GM12878 (cell line): ENCODE measurements around the gene GPER1. TPM values are rescaled to one million over a fixed set of nuclear protein-coding genes. Genes with fewer than 3 reads are reported as not detected.

Experiments used
- ASH2L ChIP-seq: fragments of 300-600, 200-600 bp; sonication (generic); IDR thresholded peaks from 2 replicates; pipeline ENCODE4 v1.6.1; 2017; ENCODE audit warnings: low read depth, mild to moderate bottlenecking, borderline replicate concordance
- E2F4 ChIP-seq: IDR thresholded peaks from 2 replicates; pipeline ENCODE4 v1.6.1; 2012; ENCODE audit warnings: low read depth, low read length, improper control_type of control experiment
- HDAC2 ChIP-seq: fragments of 200-600 bp; sonication (generic); IDR thresholded peaks from 2 replicates; pipeline ENCODE4 v1.6.1; 2017
- IRF5 ChIP-seq: fragments of 450-650 bp; IDR thresholded peaks from 2 replicates; pipeline ENCODE4 v1.6.1; 2017; ENCODE audit warnings: borderline replicate concordance
- LARP7 ChIP-seq: fragments of 450-650 bp; IDR thresholded peaks from 2 replicates; pipeline ENCODE4 v1.6.1; 2017; ENCODE audit warnings: mild to moderate bottlenecking
- MLLT1 ChIP-seq: fragments of 450-650 bp; IDR thresholded peaks from 2 replicates; pipeline ENCODE4 v1.6.1; 2016; ENCODE audit warnings: mild to moderate bottlenecking
- MTA3 ChIP-seq: IDR thresholded peaks from 2 replicates; pipeline ENCODE4 v1.6.1; 2012; ENCODE audit warnings: low read length, inconsistent platforms, borderline replicate concordance
- NKRF ChIP-seq: fragments of 450-650 bp; conservative IDR thresholded peaks from 2 replicates; pipeline ENCODE4 v1.6.1; 2017; ENCODE audit warnings: mild to moderate bottlenecking, moderate library complexity
- NR2C1 ChIP-seq: fragments of 450-650 bp; IDR thresholded peaks from 2 replicates; pipeline ENCODE4 v1.6.1; 2017; ENCODE audit warnings: antibody characterized with exemption, mild to moderate bottlenecking, moderate library complexity
- PAX8 ChIP-seq: fragments of 450-650 bp; IDR thresholded peaks from 2 replicates; pipeline ENCODE4 v1.6.1; 2017; ENCODE audit warnings: mild to moderate bottlenecking, moderate library complexity
- POLR2AphosphoS5 ChIP-seq: IDR thresholded peaks from 2 replicates; pipeline ENCODE4 v1.6.1; 2011; ENCODE audit warnings: mild to moderate bottlenecking, low read length, inconsistent platforms
- REST ChIP-seq: IDR thresholded peaks from 2 replicates; pipeline ENCODE4 v1.6.1; 2012; ENCODE audit warnings: mild to moderate bottlenecking, low read depth, low read length
- SMAD5 ChIP-seq: IDR thresholded peaks from 2 replicates; pipeline ENCODE4 v1.6.1; 2016; ENCODE audit warnings: antibody characterized with exemption, low read depth
- SREBF1 ChIP-seq: IDR thresholded peaks from 2 replicates; pipeline ENCODE4 v1.6.1; 2012; ENCODE audit warnings: mild to moderate bottlenecking, low read length
- STAT1 ChIP-seq: fragments of 450-650 bp; conservative IDR thresholded peaks from 2 replicates; pipeline ENCODE4 v1.6.1; 2014; ENCODE audit warnings: antibody characterized with exemption, mild to moderate bottlenecking
- WRNIP1 ChIP-seq: IDR thresholded peaks from 2 replicates; pipeline ENCODE4 v1.6.1; 2011; ENCODE audit warnings: low read depth, low read length, improper control_type of control experiment, borderline replicate concordance
- ZBTB40 ChIP-seq: fragments of 450-650 bp; IDR thresholded peaks from 2 replicates; pipeline ENCODE4 v1.6.1; 2016; ENCODE audit warnings: mild to moderate bottlenecking, moderate library complexity, borderline replicate concordance
- polyA plus RNA-seq, 11 experiments: library from polyadenylated mRNA; depleted of rRNA in 4 of 11; unstranded in 6 of 11; stranded (reverse) in 5 of 11; fragments of >200 nt; fragmentation: Nextera tagmentation in 4 of 11; fragmentation: Illumina TruSeq in 1 of 11; extraction: Ambion mirVana in 4 of 11; extraction: Trizol in 1 of 11; gene quantifications; 1 replicate in 1 of 11; 2 replicates in 10 of 11; pipeline versions ENCODE4 v1.2.1 to v1.2.3, GENCODE V29; 2011 to 2016; ENCODE audit warnings: inconsistent platforms in 2 of 11, missing spikeins in 2 of 11, low read depth in 1 of 11
- total RNA-seq, 4 experiments: library from RNA; depleted of rRNA in 3 of 4; stranded (reverse); fragments of >200 nt in 3 of 4; fragmentation: Illumina TruSeq in 1 of 4; extraction: Trizol in 1 of 4; gene quantifications; 2 replicates each; pipeline versions ENCODE4 v1.2.1 to v1.2.3, GENCODE V29; 2013 to 2021

GPER1 gene
- total and polyA plus RNA-seq, 10 of the 15 experiments (the other 5 are each of a cell fraction or from before 2014, with no cell fraction given): 0.03 to 6.5 (median 2.6) TPM

- TF ChIP-seq REST: no peak
- TF ChIP-seq NR2C1: no peak
- no peak for TF ChIP-seq SMAD5
- TF ChIP-seq ASH2L: 0 out of 2 replicates have a peak, but pooled peaks have one; percentile 19
- TF ChIP-seq MTA3: no peak
- no peak for TF ChIP-seq E2F4
- TF ChIP-seq HDAC2: no peak
- no peak for TF ChIP-seq STAT1
- no peak for TF ChIP-seq PAX8
- TF ChIP-seq WRNIP1: no peak
- TF ChIP-seq IRF5: no peak
- no peak for TF ChIP-seq POLR2AphosphoS5
- TF ChIP-seq SREBF1: no peak
- TF ChIP-seq NKRF: peak; percentile 48
- peak; percentile 87 for TF ChIP-seq MLLT1
- peak; percentile 30; the same call in 1 of the 2 replicates for TF ChIP-seq ZBTB40
- TF ChIP-seq LARP7: no peak
Measured at GRCh38 chr7:1137517-1138167, 49.7 kb downstream of the GPER1 start (continued).
